Embryonic facial prominence (tissue), 1 donor: ENCODE measurements around the gene JAZF1.

Source experiments
- DNase-seq: peaks from one replicate; pipeline ENCODE4 v3.0.0-alpha.2; 2016; ENCODE audit errors: extremely low spot score

JAZF1 gene

GRCh38 chr7:28180364-28181147 lies at the start of gene JAZF1:
TSS of gene JAZF1 (minus strand) at chr7:28180795.
- peak; percentile 82 for DNase-seq

- DNase-seq, result no peak
Observed at GRCh38 chr7:28230261-28230660, 49.7 kb upstream of the JAZF1 start.

GRCh38 chr7:28228396-28228795 lies 47.8 kb upstream of the JAZF1 start:
- DNase-seq, result no peak

- DNase-seq, result no peak
Observed at GRCh38 chr7:28226003-28226402, 45.4 kb upstream of the JAZF1 start.

GRCh38 chr7:28225576-28225975 lies 45.0 kb upstream of the JAZF1 start:
- no peak for DNase-seq

- no peak for DNase-seq
Observed at GRCh38 chr7:28224675-28225074, 44.1 kb upstream of the JAZF1 start.

- DNase-seq, result no peak
Observed at GRCh38 chr7:28224172-28224571, 43.6 kb upstream of the JAZF1 start.

- no peak for DNase-seq
Observed at GRCh38 chr7:28222636-28223035, 42.0 kb upstream of the JAZF1 start.

- DNase-seq, result no peak
Observed at GRCh38 chr7:28219793-28220192, 39.2 kb upstream of the JAZF1 start.

- DNase-seq, result no peak
Observed at GRCh38 chr7:28217143-28217542, 36.5 kb upstream of the JAZF1 start.

- DNase-seq, result no peak
Observed at GRCh38 chr7:28211006-28211405, 30.4 kb upstream of the JAZF1 start.

GRCh38 chr7:28208506-28208905 lies 27.9 kb upstream of the JAZF1 start:
- no peak for DNase-seq

GRCh38 chr7:28207486-28208158 lies 27.0 kb upstream of the JAZF1 start:
- DNase-seq, result no peak

- no peak for DNase-seq
Observed at GRCh38 chr7:28205506-28205905, 24.9 kb upstream of the JAZF1 start.

- no peak for DNase-seq
Observed at GRCh38 chr7:28203508-28204240, 23.1 kb upstream of the JAZF1 start.

GRCh38 chr7:28202222-28202621 lies 21.6 kb upstream of the JAZF1 start:
- DNase-seq, result no peak

GRCh38 chr7:28201131-28201530 lies 20.5 kb upstream of the JAZF1 start:
- no peak for DNase-seq

GRCh38 chr7:28200598-28200997 lies 20.0 kb upstream of the JAZF1 start:
- no peak for DNase-seq

- DNase-seq, result no peak
Observed at GRCh38 chr7:28199021-28199510, 18.5 kb upstream of the JAZF1 start.

- DNase-seq, result no peak
Observed at GRCh38 chr7:28195910-28196620, 15.5 kb upstream of the JAZF1 start.

GRCh38 chr7:28192786-28193585 lies 12.4 kb upstream of the JAZF1 start:
- DNase-seq, result no peak
